Measurements from ENCODE around the gene UNG.

Gene UNG

DNA sequence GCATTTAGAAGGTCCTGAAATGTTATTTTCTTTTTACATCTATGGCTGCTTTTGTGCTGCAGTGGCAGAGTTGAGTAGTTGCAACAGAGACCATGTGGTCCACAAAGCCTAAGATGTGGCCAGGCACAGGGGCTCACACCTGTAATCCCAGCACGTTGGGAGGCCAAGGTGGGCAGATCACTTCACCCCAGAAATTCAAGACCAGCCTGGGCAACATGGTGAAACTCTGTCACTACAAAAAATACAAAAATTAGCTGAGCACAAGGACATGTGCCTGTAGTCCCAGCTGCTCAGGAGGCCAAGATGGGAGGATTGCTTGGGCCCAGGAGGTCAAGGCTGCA lies 31.6 kb upstream of the UNG start:
- Histone ChIP-seq H3F3A (ENCODE audit: insufficient read depth, low read length) (no peaks in the 10 kb centered on the region), H3K27me3 (replicated peaks; ENCODE audit: insufficient read depth, low read length) (no peaks in the 10 kb centered on the region), H3K4me1 (ENCODE audit: low read length) (no peaks in the 10 kb centered on the region), H3K27ac (ENCODE audit: low read length) (no peak overlapping the region), H3K79me2 (ENCODE audit: low read length) (no peaks in the 10 kb centered on the region), H3K36me3 (replicated peaks; ENCODE audit: insufficient read depth, low read length) (no peaks in the 10 kb centered on the region), H4K20me1 (ENCODE audit: insufficient read depth, low read length) (no peaks in the 10 kb centered on the region), H3K4me3 (ENCODE audit: low read length) (no peak overlapping the region), H3K9me3 (replicated peaks; ENCODE audit: insufficient read depth, low read length) (no peaks in the 10 kb centered on the region), H2AFZ (ENCODE audit: low read length) (no peak overlapping the region), H3K9me2 (replicated peaks; ENCODE audit: insufficient read depth, low read length) (no peaks in the 10 kb centered on the region), H3K9ac (ENCODE audit: low read length) (no peak overlapping the region), H3K4me2 (ENCODE audit: low read depth, low read length) (no peak overlapping the region)
- no peak for TF ChIP-seq EZH2phosphoT487 (IDR thresholded peaks at IDR 0.05; ENCODE audit: low read length)
- TF ChIP-seq, protein P1, sequence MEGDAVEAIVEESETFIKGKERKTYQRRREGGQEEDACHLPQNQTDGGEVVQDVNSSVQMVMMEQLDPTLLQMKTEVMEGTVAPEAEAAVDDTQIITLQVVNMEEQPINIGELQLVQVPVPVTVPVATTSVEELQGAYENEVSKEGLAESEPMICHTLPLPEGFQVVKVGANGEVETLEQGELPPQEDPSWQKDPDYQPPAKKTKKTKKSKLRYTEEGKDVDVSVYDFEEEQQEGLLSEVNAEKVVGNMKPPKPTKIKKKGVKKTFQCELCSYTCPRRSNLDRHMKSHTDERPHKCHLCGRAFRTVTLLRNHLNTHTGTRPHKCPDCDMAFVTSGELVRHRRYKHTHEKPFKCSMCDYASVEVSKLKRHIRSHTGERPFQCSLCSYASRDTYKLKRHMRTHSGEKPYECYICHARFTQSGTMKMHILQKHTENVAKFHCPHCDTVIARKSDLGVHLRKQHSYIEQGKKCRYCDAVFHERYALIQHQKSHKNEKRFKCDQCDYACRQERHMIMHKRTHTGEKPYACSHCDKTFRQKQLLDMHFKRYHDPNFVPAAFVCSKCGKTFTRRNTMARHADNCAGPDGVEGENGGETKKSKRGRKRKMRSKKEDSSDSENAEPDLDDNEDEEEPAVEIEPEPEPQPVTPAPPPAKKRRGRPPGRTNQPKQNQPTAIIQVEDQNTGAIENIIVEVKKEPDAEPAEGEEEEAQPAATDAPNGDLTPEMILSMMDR (IDR thresholded peaks at IDR 0.05; ENCODE audit: low read length), result no peak
- no peak for TF ChIP-seq EZH2 (optimal IDR thresholded peaks at IDR 0.05; ENCODE audit: low read depth, low read length)
- no peak for DNase-seq

DNA sequence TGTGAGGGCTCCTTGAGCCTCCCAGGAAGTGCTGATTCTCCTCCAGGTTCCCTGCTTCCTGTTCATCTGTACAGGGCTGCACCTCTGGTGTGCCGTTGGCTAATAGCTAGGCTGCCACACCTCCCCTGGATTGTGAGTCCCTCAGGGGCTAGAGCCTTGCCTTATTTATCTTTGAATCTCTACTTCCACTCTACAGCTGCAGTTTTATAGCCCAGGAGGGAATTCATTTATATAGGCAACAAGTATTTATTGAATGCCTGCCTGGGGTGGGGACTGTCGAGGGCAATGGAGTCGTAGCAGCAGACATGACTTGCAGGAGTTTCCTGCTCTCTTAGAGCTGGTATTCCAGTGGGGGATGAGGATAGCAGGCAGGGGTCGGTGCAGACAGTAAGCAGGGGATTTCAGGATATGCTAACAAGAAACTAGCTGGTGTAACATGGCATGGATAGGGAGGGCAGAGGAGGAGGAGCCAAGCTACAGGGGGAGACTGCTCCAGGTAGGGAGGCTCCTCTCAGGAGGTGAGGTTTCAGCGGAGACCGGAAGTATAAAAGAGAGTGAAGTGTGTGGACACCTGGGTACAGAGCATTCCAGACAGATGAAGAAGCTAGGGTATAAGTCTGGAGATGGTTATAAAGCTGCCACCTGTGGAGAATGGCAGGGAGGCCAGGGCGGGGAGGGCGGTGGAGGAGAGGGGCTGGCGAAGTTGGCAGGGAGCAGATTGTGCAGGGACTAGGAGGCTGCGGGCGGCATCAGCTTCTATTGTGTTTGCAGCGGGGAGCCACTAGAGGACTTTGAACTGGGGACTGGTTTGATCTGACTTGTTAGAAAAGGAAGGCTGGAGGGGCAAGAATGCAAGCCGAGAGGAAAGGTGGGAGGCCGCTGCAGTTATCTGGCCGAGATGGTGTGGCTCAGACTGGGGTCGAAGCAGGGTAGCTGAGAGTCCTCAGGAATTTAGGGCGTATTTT lies 27.8 kb upstream of the UNG start:
- no peak overlapping the region for H2AFZ ChIP-seq (ENCODE audit: low read length)
- no peaks in the 10 kb centered on the region for H3K27me3 ChIP-seq (replicated peaks; ENCODE audit: insufficient read depth, low read length)
- no peaks in the 10 kb centered on the region for H4K20me1 ChIP-seq (ENCODE audit: insufficient read depth, low read length)
- no peaks in the 10 kb centered on the region for H3F3A ChIP-seq (ENCODE audit: insufficient read depth, low read length)
- TF ChIP-seq EZH2phosphoT487 (IDR thresholded peaks at IDR 0.05; ENCODE audit: low read length), result no peak
- TF ChIP-seq, protein P1 (IDR thresholded peaks at IDR 0.05; ENCODE audit: low read length), result no peak
- no peak overlapping the region for H3K27ac ChIP-seq (ENCODE audit: low read length)
- no peak overlapping the region for H3K4me3 ChIP-seq (ENCODE audit: low read length)
- H3K4me2 ChIP-seq (ENCODE audit: low read depth, low read length), result no peak overlapping the region
- H3K4me1 ChIP-seq (ENCODE audit: low read length), result no peaks in the 10 kb centered on the region
- H3K36me3 ChIP-seq (replicated peaks; ENCODE audit: insufficient read depth, low read length), result no peaks in the 10 kb centered on the region
- no peak overlapping the region for H3K9ac ChIP-seq (ENCODE audit: low read length)
- H3K79me2 ChIP-seq (ENCODE audit: low read length), result no peaks in the 10 kb centered on the region
- H3K9me3 ChIP-seq (replicated peaks; ENCODE audit: insufficient read depth, low read length), result no peaks in the 10 kb centered on the region
- no peaks in the 10 kb centered on the region for H3K9me2 ChIP-seq (replicated peaks; ENCODE audit: insufficient read depth, low read length)
- no peak for DNase-seq

DNA sequence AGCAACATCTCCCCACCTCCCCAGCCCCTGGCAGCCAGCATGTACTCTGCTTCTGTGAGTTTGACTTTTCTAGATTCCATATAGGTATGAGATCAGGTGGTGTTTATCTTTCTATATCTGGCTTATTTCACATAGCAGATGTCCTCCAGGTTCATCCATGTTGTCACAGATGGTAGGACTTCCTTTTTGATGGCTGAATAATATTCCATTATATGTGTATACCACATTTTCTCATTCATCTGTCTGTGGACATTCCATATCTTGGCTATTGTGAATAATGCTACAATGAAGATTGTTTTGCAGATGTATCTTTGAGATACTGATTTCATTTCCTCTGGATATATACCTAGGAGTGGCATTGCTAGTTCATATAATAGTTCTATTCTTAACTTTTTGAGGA lies 22.5 kb upstream of the UNG start:
- Histone ChIP-seq H3F3A (ENCODE audit: insufficient read depth, low read length) (no peaks in the 10 kb centered on the region), H3K9ac (ENCODE audit: low read length) (no peak overlapping the region), H3K9me3 (replicated peaks; ENCODE audit: insufficient read depth, low read length) (no peaks in the 10 kb centered on the region), H3K4me3 (ENCODE audit: low read length) (no peak overlapping the region), H3K27me3 (replicated peaks; ENCODE audit: insufficient read depth, low read length) (no peaks in the 10 kb centered on the region), H4K20me1 (ENCODE audit: insufficient read depth, low read length) (no peaks in the 10 kb centered on the region), H3K36me3 (replicated peaks; ENCODE audit: insufficient read depth, low read length) (no peaks in the 10 kb centered on the region), H3K4me2 (ENCODE audit: low read depth, low read length) (no peak overlapping the region), H3K4me1 (ENCODE audit: low read length) (no peaks in the 10 kb centered on the region), H3K9me2 (replicated peaks; ENCODE audit: insufficient read depth, low read length) (no peaks in the 10 kb centered on the region), H3K79me2 (ENCODE audit: low read length) (no peaks in the 10 kb centered on the region), H2AFZ (ENCODE audit: low read length) (no peak overlapping the region), H3K27ac (ENCODE audit: low read length) (no peak overlapping the region)
- DNase-seq, result no peak
- TF ChIP-seq EZH2phosphoT487 (IDR thresholded peaks at IDR 0.05; ENCODE audit: low read length) (no peak), EZH2 (optimal IDR thresholded peaks at IDR 0.05; ENCODE audit: low read depth, low read length) (no peak)
- TF ChIP-seq, protein P1 (IDR thresholded peaks at IDR 0.05; ENCODE audit: low read length), result no peak
